Measurements from ENCODE around the gene CBR4.

Gene CBR4

DNA sequence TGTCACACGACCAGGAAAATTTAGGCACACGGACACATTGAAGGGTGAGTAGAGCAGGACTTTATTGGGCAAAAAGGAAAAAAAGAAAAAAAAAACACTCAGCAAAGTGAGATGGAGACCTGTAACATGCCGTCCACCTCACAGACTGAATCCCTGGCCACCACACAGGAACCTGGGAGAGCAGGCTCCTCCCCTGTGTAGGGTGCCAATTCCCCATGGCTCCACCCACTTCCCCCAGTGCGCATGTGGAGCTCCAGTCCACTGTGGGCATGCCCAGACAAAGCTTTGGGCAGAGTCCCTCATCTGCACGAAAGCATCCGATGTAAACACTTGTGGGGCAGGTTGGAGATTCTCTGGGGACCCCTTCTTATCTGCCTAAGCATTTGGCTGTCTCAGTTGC, 23.6 kb upstream of the CBR4 start:
- DNase-seq (ENCODE audit: low read depth in 1 of 2, low spot score in 1 of 2) = no peak

DNA sequence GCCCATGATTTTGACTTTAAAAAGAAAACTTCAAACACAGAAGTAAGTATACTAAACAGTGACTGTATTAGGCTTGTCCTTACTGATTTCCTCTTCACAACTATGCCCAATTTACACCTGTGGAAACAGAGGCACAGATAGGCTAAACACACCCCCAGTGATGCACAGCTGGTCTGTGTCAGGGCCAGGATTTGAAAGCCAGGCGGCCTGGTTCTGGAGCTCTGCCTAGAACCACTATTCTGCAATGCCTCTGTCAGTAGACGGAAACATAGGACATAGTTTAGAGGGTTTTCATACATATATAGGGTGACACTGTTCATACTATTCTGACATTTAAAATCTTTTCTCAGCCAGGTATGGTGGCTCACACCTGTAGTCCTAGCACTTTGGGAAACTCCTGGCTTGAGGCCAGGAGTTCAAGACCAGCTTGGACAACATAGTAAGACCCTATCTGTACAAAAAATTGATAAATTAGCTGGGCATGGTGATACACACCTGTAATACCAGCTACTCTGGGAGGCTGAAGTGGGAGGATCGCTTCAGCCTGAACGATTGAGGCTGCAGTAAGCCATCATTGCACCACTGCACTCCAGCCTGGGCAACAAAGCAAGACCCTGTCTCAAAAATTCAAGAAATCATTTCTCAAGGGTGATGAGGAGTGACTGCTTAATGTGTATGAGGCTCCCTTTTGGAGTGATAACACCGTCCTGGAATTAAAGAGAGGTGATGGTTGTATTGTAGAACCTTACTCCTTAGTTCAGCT, 23.0 kb upstream of the CBR4 start:
- DNase-seq (ENCODE audit: low read depth in 1 of 2, low spot score in 1 of 2) = no peak

DNA sequence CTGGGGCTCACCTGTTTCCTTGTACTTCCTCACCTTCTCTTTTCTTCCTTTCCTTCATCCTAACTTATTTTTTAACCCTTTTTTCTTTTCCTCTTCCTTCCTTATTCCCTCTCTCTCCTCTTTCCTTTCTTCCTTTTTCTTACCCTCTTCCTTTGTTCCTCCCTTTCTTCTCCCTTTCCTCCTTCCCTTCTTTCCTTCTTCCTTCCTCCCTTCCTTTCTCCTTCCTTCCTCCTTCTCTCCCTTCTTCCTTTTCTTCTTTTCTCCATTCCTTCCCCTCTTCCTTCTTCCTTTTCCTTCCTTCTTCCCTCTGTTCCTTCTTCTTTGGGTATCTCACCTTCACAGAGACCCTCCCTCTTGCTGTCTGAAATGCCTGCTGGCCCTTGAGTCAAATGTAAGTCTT, 22.1 kb upstream of the CBR4 start:
- no peak for DNase-seq (ENCODE audit: low read depth in 1 of 2, low spot score in 1 of 2)

DNA sequence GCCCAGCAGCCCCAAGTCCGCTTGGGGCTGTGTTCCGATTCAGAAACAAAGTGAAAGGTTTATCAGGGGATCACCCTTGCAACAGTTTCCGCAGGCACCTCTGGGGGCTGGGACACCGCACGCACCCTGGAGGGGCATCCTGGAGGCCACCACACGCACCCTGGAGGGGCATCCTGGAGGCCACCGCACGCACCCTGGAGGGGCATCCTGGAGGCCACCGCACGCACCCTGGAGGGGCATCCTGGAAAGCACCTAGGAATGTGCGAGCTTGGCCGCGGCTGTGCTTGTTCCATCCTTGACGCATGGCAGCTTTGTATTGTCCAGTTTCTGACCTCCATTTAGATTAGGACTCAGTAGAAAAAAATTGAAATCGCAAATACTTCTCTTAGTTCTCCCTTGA, 21.3 kb upstream of the CBR4 start:
- no peak for DNase-seq (ENCODE audit: low read depth in 1 of 2, low spot score in 1 of 2)

DNA sequence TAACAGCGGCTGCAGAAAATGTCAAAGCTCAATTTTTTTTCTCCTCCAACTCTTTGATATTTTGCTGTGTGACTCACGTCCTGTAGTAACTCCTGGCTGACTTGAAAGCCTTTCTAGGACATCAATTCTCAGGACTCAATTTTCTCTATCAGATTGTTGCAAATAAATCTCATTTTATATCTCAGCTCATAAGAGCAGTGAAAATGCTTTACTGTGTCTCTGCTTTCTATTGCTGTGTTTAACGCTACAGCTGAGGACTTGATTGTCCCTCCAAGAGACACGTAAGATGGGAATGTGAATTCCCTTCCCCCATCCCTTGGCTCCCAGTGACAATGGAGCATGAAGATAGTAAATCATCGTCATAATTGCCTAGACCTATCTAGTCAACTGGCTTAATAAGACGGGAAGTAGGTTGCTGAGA, 20.5 kb upstream of the CBR4 start:
- DNase-seq (ENCODE audit: low read depth in 1 of 2, low spot score in 1 of 2) = no peak

DNA sequence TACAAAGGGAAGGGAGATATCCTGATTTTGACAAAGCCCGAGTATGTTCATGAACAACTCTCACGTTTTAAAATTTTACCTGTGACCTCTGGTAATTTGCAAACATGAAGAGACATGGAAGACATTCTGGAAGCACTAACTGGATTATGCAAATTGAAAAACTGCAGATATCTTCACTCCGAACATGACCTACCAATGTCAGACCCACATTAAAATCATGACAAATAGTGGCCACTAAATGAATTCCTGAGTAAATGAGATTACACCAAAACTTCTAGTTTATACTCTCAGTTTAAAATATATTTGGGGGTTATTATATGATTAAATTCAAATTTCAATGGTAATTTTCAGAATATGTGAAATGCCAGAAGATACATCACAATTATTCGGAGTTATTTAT, 19.9 kb upstream of the CBR4 start:
- DNase-seq (ENCODE audit: low read depth in 1 of 2, low spot score in 1 of 2) = no peak

DNA sequence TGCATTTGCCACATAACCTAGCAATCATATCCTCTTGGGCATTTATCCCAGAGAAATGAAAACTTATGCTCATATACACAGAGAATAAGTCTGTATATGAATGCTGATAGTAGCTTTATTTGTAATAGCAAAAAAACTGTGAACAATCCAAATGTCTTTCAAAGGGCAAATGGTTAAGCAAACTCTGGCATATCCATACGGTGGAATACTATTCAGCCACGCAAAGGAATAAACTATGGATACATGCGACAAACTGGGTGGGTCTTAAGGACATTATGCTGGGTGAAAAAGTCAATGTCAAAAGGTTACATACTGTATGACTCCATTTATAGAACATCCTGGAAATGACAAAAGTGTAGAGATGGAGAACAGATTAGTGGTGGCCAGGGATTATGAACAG, 17.6 kb upstream of the CBR4 start:
- no peak for DNase-seq (ENCODE audit: low read depth in 1 of 2, low spot score in 1 of 2)

DNA sequence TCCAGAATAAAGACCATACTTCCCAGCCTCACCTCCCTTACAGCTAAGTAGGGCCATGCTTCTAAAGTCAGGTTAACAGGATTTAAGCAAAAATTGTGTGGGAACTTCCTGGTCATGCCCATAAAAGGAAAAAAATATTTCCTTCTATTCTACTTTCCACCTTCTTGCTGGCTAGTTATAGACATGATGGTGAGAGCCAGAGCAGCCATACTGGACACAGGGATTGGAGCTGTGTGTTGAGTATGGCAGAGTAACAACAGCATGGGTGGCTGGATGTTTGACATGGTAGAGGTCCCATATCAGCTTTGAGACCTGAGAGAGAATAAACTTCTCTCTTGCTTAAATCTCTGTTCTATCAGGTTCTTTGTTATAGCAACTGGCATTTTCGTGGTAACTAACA, 15.1 kb upstream of the CBR4 start:
- no peak for DNase-seq (ENCODE audit: low read depth in 1 of 2, low spot score in 1 of 2)

DNA sequence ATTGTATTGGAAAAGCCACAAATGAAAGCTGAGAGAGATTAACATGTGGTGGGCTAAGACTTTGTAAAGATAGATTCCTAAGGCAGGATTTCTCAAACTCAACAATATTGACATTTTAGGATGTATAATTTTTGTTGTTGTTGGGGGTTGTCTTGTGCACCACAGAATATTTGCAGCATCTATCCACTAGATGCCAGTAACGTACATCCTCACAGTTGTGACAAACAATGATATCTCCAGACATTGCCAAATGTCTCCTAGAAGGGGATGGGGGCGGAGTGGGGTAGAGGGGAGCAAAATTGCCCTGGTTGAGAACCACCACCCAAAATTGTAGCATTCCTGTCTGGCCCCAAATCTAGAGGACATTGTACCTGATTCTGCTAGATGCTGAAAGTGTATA, 14.7 kb upstream of the CBR4 start:
- no peak for DNase-seq (ENCODE audit: low read depth in 1 of 2, low spot score in 1 of 2)

DNA sequence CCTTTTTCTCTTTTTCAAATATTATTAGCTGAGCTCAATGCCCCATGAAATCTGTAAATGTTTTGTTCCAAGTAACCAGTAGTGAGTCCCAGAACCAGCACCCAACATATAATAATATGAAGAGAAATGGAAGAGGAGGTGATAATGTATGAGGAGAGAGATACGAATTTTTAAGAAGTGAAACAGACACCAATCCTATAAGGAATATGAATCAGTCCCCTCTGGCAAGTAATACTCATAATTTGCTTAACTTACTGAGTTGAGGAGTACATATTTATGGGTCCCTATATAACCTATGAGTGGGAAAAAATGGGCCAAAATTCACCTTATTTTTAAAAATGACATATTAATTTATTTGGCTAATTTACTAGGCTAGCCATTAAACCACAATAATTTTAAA, 8.4 kb upstream of the CBR4 start:
- DNase-seq (ENCODE audit: low read depth in 1 of 2, low spot score in 1 of 2) = no peak

DNA sequence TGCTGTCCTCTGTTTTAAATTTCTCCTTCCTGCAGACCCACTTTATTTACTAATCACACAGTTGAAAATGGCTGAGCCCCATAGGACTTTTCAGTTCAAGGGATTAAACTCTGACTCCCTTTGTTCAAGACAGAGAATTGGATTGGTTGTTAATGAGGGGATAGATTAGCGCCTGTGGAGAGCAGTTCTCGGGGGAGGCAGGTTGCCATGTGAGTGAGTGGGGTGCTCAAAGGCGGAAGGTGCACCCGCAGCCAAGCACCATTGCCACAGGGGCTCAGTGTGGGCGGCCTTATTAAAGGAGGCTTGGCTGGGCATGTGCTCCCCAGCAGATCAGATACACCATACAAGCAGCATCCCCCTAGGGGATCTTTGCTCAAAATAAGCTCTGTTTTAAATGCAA, 7.9 kb upstream of the CBR4 start:
- DNase-seq (ENCODE audit: low read depth in 1 of 2, low spot score in 1 of 2) = no peak

DNA sequence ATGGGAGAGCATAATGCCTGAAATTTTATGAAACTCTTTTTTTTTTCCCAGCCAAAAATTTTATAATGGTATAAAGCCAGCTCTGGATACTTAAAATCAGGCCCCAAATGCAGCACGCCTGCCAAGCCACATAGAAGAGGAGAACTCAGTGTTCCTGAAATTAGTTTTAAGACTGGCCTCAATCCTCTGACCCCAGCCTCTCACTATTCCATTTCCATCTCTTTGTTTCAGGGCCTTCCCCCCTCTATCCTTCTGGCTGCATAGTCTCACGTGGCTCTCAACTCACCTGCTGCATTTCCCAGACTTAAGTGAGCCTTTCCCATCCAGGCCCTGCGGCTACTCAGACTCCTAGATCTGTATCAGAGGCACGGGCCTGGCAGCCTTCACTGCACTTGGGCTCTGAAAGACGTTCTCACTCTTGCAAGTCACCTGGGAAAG, 5.2 kb upstream of the CBR4 start:
- DNase-seq (ENCODE audit: low read depth in 1 of 2, low spot score in 1 of 2) = no peak

DNA sequence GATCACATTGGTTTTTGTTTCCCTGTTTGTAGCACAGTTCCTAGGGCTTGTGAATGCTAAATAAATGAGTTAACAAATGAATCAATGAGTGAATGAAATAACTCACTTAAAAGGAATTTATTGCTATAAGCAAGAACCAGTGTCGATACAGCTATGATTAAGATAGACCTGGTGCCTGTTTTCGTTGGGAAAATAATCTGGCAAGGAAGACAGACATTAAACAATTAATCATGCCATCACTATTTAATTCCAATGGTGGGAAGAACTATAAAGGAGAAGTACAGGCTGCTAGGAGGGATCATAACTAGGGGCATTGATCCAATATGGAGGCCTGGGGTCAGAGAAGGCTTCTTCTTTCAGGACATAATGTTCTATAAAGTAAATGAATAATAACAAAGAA, 4.5 kb upstream of the CBR4 start:
- DNase-seq (ENCODE audit: low read depth in 1 of 2, low spot score in 1 of 2) = no peak

DNA sequence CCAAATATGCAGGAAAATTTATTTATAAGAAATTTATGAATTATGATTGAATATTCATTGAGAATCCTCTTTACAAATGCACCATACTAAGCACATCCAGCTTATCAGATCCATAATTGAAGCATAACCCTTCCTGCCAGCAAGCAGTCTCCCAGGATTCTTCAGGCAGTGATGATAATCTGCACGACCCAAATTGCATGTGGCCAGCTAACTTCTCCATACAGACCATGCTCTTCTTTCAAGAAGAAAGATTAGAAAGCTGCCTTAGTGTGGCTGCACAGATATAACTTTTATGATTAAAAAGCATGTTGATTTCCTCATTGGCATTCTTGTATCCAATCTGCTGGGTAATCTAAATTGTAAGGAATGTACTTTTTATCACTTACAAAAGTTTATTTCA, 3.3 kb upstream of the CBR4 start:
- DNase-seq (ENCODE audit: low read depth in 1 of 2, low spot score in 1 of 2) = no peak

DNA sequence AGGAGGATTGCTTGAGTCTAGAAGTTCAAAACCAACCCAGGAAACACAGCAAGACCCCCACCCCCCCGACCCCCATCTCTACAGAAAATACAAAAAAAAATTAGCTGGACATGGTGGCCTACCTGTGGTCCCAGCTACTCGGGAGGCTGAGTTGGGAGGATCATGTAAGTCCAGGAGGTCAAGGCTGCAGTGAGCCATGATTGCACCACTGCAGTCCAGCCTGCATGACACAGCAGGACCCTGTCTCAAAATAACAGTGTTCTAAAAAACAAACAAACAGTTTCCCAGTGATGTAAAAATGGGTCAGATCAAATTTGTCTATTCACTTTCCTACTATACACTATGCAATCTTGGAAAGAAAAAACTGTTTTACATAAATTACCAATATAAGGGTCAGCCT, 2.0 kb upstream of the CBR4 start:
- DNase-seq (ENCODE audit: low read depth in 1 of 2, low spot score in 1 of 2) = no peak

DNA sequence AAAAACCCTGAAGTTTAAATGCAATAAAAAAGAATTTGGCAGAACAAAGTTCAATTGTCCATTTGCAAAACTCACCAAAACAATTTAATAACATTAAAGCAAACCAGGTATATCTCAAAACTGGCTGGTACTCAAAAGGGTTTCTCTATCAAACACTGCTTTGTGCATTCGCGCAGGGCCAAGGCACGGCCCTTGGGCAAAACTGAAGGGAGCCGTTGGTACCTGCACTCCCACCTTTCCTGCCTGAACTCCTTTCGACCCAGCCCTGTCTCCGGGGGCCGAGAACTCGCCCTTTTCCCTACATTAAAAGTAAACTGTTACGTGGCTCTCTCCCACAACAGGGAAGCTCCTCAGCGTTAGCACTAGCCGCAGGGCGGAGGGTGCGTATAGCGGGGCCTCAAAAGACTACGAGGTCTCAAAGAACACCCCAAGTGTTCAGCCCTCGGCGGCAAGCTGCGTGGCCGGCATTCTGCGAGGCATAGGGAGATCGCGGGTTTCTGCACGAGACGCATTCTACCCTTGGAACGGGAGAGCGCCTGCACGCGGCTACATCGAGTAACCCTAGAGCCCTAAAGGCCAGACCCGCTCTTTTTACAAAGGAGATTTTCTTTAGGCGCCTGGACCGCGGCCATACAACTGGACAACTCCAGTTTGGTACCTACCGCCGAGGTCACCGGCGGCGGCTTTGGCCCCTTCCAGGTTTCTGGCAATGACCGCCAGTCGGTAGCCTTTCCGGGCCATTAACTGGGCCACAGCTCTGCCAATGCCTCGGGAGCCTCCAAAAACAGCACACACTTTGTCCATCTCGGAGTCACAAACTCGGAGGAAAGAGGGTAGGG, 550 bp downstream of the CBR4 start:
- peak; percentile 25 for DNase-seq (ENCODE audit: low read depth in 1 of 2, low spot score in 1 of 2)

DNA sequence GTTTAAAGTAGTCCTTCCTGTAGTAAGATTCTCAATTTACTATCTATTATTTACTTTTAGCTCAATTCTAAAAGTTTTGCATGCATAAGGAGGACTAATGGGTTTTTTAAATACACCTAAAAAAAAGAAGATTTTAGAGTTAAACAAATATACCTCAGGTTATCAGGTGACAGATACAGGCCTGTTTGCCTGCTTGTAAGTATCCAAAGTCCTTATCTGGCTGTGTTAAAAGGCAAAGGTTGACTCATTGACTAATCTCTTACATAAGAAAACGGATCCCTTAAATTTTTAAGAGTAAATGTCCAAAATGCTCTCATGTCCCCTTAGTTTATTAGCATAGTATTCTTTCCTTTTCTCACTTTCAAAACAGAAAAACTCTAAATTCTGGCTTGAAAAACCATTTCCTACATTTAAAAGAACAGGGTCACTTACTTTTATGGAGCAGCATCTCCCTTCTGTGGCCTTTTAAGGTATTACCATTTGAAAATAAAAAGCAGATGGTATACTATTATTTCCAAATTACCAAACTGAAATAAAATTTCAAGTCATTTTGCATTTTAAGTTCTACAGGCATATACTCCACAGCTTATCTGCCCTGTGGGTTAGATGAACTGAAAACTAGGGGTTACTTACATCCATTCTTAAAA, 4.5 kb downstream of the CBR4 start:
- no peak for DNase-seq (ENCODE audit: low read depth in 1 of 2, low spot score in 1 of 2)

DNA sequence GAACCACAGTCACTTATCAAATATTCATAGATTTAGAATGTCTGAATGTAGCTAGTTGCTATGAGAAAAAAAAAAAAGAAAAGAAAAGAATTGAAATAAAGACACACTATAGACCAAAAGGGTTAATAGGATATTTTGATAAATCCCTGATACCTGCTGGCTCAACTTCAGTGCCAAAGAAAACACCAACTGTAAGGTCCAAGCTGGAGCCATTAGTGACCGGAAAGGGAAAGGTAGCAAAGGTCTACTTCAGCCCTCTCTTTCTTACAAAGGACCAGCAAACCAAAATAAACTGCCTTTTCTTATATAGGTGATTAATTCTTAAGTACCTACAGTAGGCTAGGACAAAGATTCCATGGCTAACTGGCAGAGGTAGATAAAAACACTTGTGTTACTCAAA, 9.7 kb downstream of the CBR4 start:
- no peak for DNase-seq (ENCODE audit: low read depth in 1 of 2, low spot score in 1 of 2)

DNA sequence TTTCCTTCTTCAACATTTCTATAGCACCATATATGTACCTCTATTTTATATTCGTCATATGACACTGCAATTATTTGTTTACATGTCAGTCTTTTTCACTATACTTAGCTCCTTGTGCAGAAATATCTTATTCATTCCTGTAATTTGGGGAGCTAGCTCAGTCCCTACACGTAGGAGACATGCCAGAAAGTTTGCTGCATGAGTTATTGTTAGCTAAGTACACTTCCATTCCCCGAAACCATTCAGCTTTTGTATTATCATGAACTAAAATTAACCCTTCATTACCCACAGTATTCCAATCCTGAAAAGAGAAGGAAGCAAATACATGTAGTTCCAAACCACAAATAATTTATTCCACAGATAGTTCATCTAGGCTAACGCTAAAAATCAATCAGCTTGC, 10.2 kb downstream of the CBR4 start:
- DNase-seq (ENCODE audit: low read depth in 1 of 2, low spot score in 1 of 2) = no peak

DNA sequence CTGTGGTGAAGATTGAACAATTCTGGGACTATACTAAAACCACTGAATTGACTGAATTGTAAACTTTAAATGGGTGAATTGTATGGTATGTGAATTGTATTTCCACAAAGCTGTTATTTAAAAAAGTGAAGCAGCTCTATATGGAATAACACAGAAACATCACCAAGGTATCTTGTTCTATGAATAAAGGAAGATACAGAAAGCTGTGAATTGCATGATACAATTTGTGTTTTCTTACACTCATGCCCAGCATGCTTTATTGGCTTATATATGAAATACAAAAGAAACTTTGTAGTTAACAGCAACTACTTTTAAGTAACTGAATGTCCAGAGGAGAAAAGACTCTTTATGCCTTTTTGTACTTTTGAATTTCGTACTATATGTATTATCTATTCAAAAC, 11.5 kb downstream of the CBR4 start:
- no peak for DNase-seq (ENCODE audit: low read depth in 1 of 2, low spot score in 1 of 2)

DNA sequence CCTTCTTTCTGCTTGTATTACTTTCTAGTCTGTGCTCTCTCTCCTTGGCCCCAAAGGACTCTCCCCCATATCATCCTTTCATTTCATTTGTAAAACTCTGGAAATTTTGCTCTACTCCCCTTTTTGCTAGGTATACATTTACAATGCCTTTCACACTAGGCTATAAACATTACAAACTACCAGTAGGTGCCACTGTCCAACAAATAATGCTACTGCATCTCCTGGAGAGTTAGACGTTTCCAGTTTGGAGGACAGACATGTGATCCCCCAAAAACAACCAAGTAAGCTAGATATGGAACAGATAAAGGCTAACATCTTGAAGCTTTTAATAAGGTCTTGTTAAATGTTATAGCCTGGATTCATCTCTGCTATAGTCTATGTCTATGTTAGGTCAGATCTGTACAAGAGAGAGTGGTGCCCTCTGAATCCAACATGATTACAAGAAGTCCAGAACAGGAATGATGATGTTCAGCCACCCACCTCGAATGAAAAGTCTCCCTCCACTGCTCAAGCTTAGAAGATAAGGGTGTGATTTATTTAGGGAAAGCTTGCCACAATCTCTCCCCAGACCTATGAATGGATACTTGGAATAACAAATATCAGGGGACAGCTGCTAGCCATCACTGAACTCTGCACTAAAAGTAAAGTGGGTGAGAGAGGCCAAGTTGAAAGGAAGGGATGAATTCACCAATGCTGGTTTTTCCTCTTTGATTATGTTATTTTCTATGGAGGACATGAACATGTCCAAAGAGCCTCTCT, 14.3 kb downstream of the CBR4 start:
- no peak for DNase-seq (ENCODE audit: low read depth in 1 of 2, low spot score in 1 of 2)
